Left ventricle myocardium inferior (tissue), 1 donor: ENCODE measurements around the gene ELL2. TPM values are rescaled to one million over a fixed set of nuclear protein-coding genes. Genes with fewer than 3 reads are reported as not detected.

Source experiments
- DNase-seq: peaks from one replicate; pipeline ENCODE4 v3.0.0-alpha.2; 2020
- H3K27ac ChIP-seq: fragments of 200-600 bp; replicated peaks from 2 replicates; pipeline ENCODE4 v1.8.0; 2021
- H3K27me3 ChIP-seq: fragments of 200-600 bp; 2 replicates; pipeline ENCODE4 v1.8.0; 2021; ENCODE audit warnings: low read depth
- H3K36me3 ChIP-seq: fragments of 200-600 bp; 2 replicates; pipeline ENCODE4 v1.8.0; 2021
- H3K4me1 ChIP-seq: fragments of 200-600 bp; 2 replicates; pipeline ENCODE4 v1.8.0; 2021
- H3K4me3 ChIP-seq: fragments of 200-600 bp; 2 replicates; pipeline ENCODE4 v1.8.0; 2021; ENCODE audit warnings: mild to moderate bottlenecking, moderate library complexity
- H3K9me3 ChIP-seq: fragments of 200-600 bp; replicated peaks from 2 replicates; pipeline ENCODE4 v1.8.0; 2021
- intact Hi-C: fragments of 100-400 bp; cut with micrococcal nuclease; formaldehyde crosslinking; loops from one replicate; pipeline ENCODE4 v1.11.0; 2022
- total RNA-seq: library from RNA; stranded (reverse); fragmentation: NEBNext Ultra II Directional; extraction: Animal tissue kit (Norgen Biotek cat#: 25700); gene quantifications from one replicate; pipeline ENCODE4 v1.2.1, GENCODE V29; 2021
- TF ChIP-seq, protein P1 (sequence below): fragments of 200-600 bp; IDR thresholded peaks from 2 replicates; pipeline ENCODE4 v1.8.0; 2021; ENCODE audit warnings: antibody characterized with exemption, mild to moderate bottlenecking, borderline replicate concordance
- donor health status: DM: no; HTN: yes; CAD: no; lungs with severe emphysema.

The ELL2 gene
- total RNA-seq, 1 donor from 2014 or later = 21.0 TPM

DNA sequence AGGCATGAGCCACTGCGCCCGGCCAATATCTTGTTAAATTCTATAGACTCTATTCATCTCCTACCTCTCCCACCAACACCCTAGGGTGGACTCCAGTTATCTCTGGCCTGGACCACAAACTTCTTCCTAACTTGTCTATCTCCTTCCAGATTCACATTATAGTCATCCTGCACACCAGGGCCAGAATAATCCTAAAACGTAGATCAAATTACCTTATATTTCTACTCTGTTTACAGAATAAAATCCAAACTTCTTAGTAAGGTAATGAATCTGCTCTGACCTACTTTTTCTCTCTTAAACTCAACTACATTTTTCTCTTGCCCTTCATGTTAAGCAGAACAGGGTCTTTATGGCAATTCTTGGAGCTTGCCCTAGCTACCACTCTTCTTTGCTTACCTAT lies 6.9 kb downstream of the ELL2 start:
- Histone ChIP-seq H3K27ac (no peak overlapping the region), H3K9me3 (no peaks in the 10 kb centered on the region), H3K4me1 (peaks cover 73% of the 10 kb centered on the region), H3K36me3 (no peaks in the 10 kb centered on the region), H3K27me3 (no peaks in the 10 kb centered on the region), H3K4me3 (no peak overlapping the region)
- intact Hi-C loops = no loop called here
- TF ChIP-seq, protein P1, sequence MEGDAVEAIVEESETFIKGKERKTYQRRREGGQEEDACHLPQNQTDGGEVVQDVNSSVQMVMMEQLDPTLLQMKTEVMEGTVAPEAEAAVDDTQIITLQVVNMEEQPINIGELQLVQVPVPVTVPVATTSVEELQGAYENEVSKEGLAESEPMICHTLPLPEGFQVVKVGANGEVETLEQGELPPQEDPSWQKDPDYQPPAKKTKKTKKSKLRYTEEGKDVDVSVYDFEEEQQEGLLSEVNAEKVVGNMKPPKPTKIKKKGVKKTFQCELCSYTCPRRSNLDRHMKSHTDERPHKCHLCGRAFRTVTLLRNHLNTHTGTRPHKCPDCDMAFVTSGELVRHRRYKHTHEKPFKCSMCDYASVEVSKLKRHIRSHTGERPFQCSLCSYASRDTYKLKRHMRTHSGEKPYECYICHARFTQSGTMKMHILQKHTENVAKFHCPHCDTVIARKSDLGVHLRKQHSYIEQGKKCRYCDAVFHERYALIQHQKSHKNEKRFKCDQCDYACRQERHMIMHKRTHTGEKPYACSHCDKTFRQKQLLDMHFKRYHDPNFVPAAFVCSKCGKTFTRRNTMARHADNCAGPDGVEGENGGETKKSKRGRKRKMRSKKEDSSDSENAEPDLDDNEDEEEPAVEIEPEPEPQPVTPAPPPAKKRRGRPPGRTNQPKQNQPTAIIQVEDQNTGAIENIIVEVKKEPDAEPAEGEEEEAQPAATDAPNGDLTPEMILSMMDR = no peak
- DNase-seq = no peak

DNA sequence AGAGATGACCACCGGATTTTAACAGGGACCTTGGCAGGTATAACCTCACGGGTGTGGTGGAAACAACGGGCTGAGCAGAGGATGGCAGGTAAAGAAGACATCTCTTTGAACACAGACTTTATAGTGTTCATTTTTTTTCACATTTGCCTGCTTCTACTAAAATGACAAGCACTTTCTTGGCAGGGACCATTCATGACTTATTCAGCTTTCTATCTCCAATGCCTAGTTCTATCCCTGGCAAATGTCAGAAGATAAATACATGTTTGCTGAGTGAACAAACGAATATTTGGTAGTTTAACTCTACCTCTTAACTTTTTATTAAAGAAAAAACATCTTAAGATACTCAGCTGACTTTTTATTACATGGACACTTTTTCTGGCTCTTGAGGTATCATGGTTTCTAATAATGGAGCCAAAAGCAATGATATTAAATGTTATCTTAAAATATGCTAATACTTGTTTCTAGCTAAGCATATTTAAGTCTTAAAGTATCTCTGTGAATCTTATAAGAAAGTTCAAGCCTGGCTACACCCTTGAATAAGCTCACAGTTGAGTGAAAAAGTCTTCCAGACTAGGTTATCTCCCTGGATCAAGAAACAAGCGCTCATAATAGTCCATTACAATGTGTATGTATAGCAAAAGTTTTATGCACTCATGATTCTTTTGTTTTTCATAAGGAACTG lies 8.5 kb downstream of the ELL2 start:
- TF ChIP-seq, protein P1 = no peak
- intact Hi-C loops = no loop called here
- Histone ChIP-seq H3K9me3 (no peaks in the 10 kb centered on the region), H3K4me3 (no peak overlapping the region), H3K36me3 (no peaks in the 10 kb centered on the region), H3K27me3 (no peaks in the 10 kb centered on the region), H3K27ac (no peak overlapping the region), H3K4me1 (peaks cover 73% of the 10 kb centered on the region)
- no peak for DNase-seq

DNA sequence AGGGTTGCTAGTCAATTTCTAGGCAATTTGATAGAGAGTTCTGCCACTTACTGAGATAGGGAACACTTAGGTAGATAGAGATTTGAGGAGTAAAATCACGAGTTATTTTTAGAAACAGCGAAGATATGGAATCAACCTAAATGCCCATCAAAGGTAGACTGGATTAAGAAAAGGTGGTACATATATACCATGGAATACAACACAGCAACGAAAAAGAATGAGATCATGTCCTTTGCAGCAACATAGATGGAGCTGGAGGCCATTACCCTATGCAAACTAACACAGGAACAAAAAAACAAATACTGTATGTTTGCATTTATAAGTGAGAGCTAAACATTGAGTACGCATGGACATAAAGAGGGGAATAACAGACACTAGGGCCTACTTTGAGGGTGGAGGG lies 9.7 kb downstream of the ELL2 start:
- H3K4me3 ChIP-seq = no peak overlapping the region
- no peaks in the 10 kb centered on the region for H3K27me3 ChIP-seq
- H3K36me3 ChIP-seq = no peaks in the 10 kb centered on the region
- H3K9me3 ChIP-seq = no peaks in the 10 kb centered on the region
- H3K27ac ChIP-seq = no peak overlapping the region
- H3K4me1 ChIP-seq = peaks cover 70% of the 10 kb centered on the region
- intact Hi-C loops = no loop called here
- DNase-seq = no peak
- TF ChIP-seq, protein P1 = no peak

DNA sequence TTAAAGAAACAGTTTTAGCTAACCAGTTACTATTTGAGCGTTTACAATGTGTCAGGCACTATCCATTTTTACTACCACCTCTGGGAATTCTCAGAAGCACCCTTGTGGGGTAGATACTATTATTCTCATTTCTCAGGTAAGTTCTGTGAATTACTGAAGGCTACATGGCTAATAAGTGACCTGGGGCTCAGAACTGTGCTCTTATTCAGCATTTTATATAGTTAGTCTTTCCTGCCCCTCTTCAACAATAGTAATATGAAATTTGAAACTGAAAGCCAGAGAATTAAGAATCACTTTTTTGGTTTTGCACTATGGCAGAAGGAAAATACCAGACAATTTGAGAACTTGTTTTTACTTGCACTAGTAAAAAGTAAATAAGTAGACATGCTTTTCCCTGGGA lies 11.8 kb downstream of the ELL2 start:
- Histone ChIP-seq H3K4me1 (peaks cover 70% of the 10 kb centered on the region), H3K9me3 (no peaks in the 10 kb centered on the region), H3K27ac (no peak overlapping the region), H3K4me3 (no peak overlapping the region), H3K36me3 (no peaks in the 10 kb centered on the region), H3K27me3 (no peaks in the 10 kb centered on the region)
- intact Hi-C loops = no loop called here
- DNase-seq = no peak
- TF ChIP-seq, protein P1 = no peak

DNA sequence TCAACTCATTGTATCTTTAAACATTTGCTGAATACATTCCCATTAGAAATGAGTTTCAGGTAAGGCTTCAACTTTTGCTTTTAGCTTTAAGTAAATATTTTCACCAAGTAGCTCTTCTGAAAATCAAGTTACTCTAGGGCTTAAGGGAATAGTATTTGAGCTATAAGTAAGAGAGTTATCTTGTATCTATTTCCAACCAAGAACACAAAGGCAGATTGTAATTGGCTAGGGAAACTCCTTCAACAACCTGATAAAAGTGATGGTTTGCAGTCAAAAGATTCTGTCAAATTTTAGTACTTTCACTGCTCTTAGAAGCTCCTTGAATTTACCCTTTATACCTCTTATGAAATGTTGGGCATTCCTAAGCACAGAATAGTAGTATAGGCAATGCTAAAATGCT lies 13.0 kb downstream of the ELL2 start:
- H3K27me3 ChIP-seq = no peaks in the 10 kb centered on the region
- no peaks in the 10 kb centered on the region for H3K36me3 ChIP-seq
- H3K27ac ChIP-seq = no peak overlapping the region
- no peak for DNase-seq
- H3K4me3 ChIP-seq = no peak overlapping the region
- H3K9me3 ChIP-seq = no peaks in the 10 kb centered on the region
- H3K4me1 ChIP-seq = peaks cover 73% of the 10 kb centered on the region
- intact Hi-C loops = no loop called here
- TF ChIP-seq, protein P1 = no peak
